IPS-20b (cell line): ENCODE results near the gene SHROOM3.

Experiments
- H3K27ac ChIP-seq: one replicate; pipeline ENCODE4 v1.5.1; 2013; ENCODE audit warnings: low read length
- H3K27me3 ChIP-seq: 2 replicates; pipeline ENCODE4 v1.6.1; 2013; ENCODE audit warnings: mild to moderate bottlenecking, low read length, inconsistent platforms; ENCODE audit not compliant: insufficient read depth
- H3K36me3 ChIP-seq: 2 replicates; pipeline ENCODE4 v1.6.1; 2013; ENCODE audit warnings: low read depth, mild to moderate bottlenecking, inconsistent platforms, low read length, moderate library complexity; ENCODE audit not compliant: insufficient read depth
- H3K4me1 ChIP-seq: 2 replicates; pipeline ENCODE4 v1.6.1; 2013; ENCODE audit warnings: mild to moderate bottlenecking, control low read depth, inconsistent platforms, low read length, moderate library complexity; ENCODE audit not compliant: insufficient read depth
- H3K4me3 ChIP-seq: 2 replicates; pipeline ENCODE4 v1.5.1; 2013; ENCODE audit warnings: mild to moderate bottlenecking, low read length, inconsistent platforms
- H3K9ac ChIP-seq: 2 replicates; pipeline ENCODE4 v1.6.1; 2013; ENCODE audit warnings: low read depth, mild to moderate bottlenecking, inconsistent platforms, low read length, moderate library complexity
- H3K9me3 ChIP-seq: 2 replicates; pipeline ENCODE4 v1.6.1; 2013; ENCODE audit warnings: mild to moderate bottlenecking, low read depth, low read length, inconsistent platforms; ENCODE audit not compliant: insufficient read depth

The SHROOM3 gene

GRCh38 chr4:76765473-76766183 is 330.6 kb downstream of the SHROOM3 start:
- Histone ChIP-seq H3K27me3 (no peaks in the 10 kb centered on the region), H3K4me1 (peaks cover 3% of the 10 kb centered on the region; the same call in 1 of the 2 replicates), H3K9me3 (no peaks in the 10 kb centered on the region), H3K4me3 (no peak overlapping the region), H3K36me3 (peaks cover 50% of the 10 kb centered on the region), H3K9ac (no peak overlapping the region), H3K27ac (no peak overlapping the region)

GRCh38 chr4:76767983-76768382 is 333.0 kb downstream of the SHROOM3 start:
- peaks cover 3% of the 10 kb centered on the region; the same call in 1 of the 2 replicates for H3K4me1 ChIP-seq
- H3K4me3 ChIP-seq, result no peak overlapping the region
- H3K27ac ChIP-seq, result no peak overlapping the region
- H3K9ac ChIP-seq, result no peak overlapping the region
- no peaks in the 10 kb centered on the region for H3K27me3 ChIP-seq
- H3K9me3 ChIP-seq, result no peaks in the 10 kb centered on the region
- H3K36me3 ChIP-seq, result peaks cover 48% of the 10 kb centered on the region

GRCh38 chr4:76772498-76773106 is 337.6 kb downstream of the SHROOM3 start:
- Histone ChIP-seq H3K27me3 (no peaks in the 10 kb centered on the region), H3K9ac (no peak overlapping the region), H3K9me3 (no peaks in the 10 kb centered on the region), H3K4me1 (no peaks in the 10 kb centered on the region), H3K36me3 (peaks cover 52% of the 10 kb centered on the region), H3K27ac (no peak overlapping the region), H3K4me3 (no peak overlapping the region)

GRCh38 chr4:76773766-76774165 is 338.7 kb downstream of the SHROOM3 start:
- H3K9me3 ChIP-seq, result no peaks in the 10 kb centered on the region
- no peak overlapping the region for H3K9ac ChIP-seq
- peaks cover 59% of the 10 kb centered on the region for H3K36me3 ChIP-seq
- H3K27me3 ChIP-seq, result no peaks in the 10 kb centered on the region
- no peaks in the 10 kb centered on the region for H3K4me1 ChIP-seq
- H3K4me3 ChIP-seq, result no peak overlapping the region
- no peak overlapping the region for H3K27ac ChIP-seq

GRCh38 chr4:76779740-76780459 is 344.9 kb downstream of the SHROOM3 start:
- H3K36me3 ChIP-seq, result peaks cover 55% of the 10 kb centered on the region
- H3K9me3 ChIP-seq, result no peaks in the 10 kb centered on the region
- no peak overlapping the region for H3K4me3 ChIP-seq
- no peak overlapping the region for H3K27ac ChIP-seq
- no peak overlapping the region for H3K9ac ChIP-seq
- H3K27me3 ChIP-seq, result no peaks in the 10 kb centered on the region
- peaks cover 18% of the 10 kb centered on the region for H3K4me1 ChIP-seq

GRCh38 chr4:76780781-76781697 is 346.0 kb downstream of the SHROOM3 start:
- H3K27ac ChIP-seq, result no peak overlapping the region
- H3K9me3 ChIP-seq, result no peaks in the 10 kb centered on the region
- H3K4me3 ChIP-seq, result no peak overlapping the region
- H3K9ac ChIP-seq, result no peak overlapping the region
- H3K4me1 ChIP-seq, result peaks cover 18% of the 10 kb centered on the region
- H3K27me3 ChIP-seq, result no peaks in the 10 kb centered on the region
- peaks cover 46% of the 10 kb centered on the region for H3K36me3 ChIP-seq

GRCh38 chr4:76781698-76782595 is 346.9 kb downstream of the SHROOM3 start:
- Histone ChIP-seq H3K9me3 (no peaks in the 10 kb centered on the region), H3K36me3 (peaks cover 44% of the 10 kb centered on the region), H3K9ac (peak overlapping the region; percentile 19; the same call in 1 of the 2 replicates), H3K4me1 (peaks cover 18% of the 10 kb centered on the region), H3K27me3 (no peaks in the 10 kb centered on the region), H3K27ac (peak overlapping the region; percentile 76), H3K4me3 (no peak overlapping the region)

- peaks cover 44% of the 10 kb centered on the region for H3K36me3 ChIP-seq
Observed at GRCh38 chr4:76782837-76783236, 347.8 kb downstream of the SHROOM3 start.

GRCh38 chr4:76783836-76784235 is 348.8 kb downstream of the SHROOM3 start:
- H3K27me3 ChIP-seq, result no peaks in the 10 kb centered on the region
- peaks cover 18% of the 10 kb centered on the region for H3K4me1 ChIP-seq
- no peaks in the 10 kb centered on the region for H3K9me3 ChIP-seq
- no peak overlapping the region for H3K27ac ChIP-seq
- peaks cover 36% of the 10 kb centered on the region for H3K36me3 ChIP-seq
- H3K9ac ChIP-seq, result no peak overlapping the region
- H3K4me3 ChIP-seq, result no peak overlapping the region

More at GRCh38 chr4:76782837-76783236, 347.8 kb downstream of the SHROOM3 start:
- H3K4me3 ChIP-seq, result no peak overlapping the region
- peak overlapping the region; percentile 19; the same call in 1 of the 2 replicates for H3K9ac ChIP-seq
- no peaks in the 10 kb centered on the region for H3K9me3 ChIP-seq
- peaks cover 18% of the 10 kb centered on the region for H3K4me1 ChIP-seq
- H3K27me3 ChIP-seq, result no peaks in the 10 kb centered on the region
- H3K27ac ChIP-seq, result peak overlapping the region; percentile 76

GRCh38 chr4:76784237-76784636 is 349.2 kb downstream of the SHROOM3 start:
- Histone ChIP-seq H3K9ac (no peak overlapping the region), H3K27ac (no peak overlapping the region), H3K27me3 (no peaks in the 10 kb centered on the region)

More at GRCh38 chr4:76784237-76784636, 349.2 kb downstream of the SHROOM3 start:
- H3K4me1 ChIP-seq, result peaks cover 18% of the 10 kb centered on the region
- no peaks in the 10 kb centered on the region for H3K9me3 ChIP-seq
- H3K36me3 ChIP-seq, result peaks cover 32% of the 10 kb centered on the region
- no peak overlapping the region for H3K4me3 ChIP-seq
